SKM-1 (cell line): Measurements from ENCODE around the gene MED27.

ENCODE experiments used
- DNase-seq: peaks from one replicate; lab custom pipeline; 2025; ENCODE audit not compliant: unreplicated experiment; lab: John Stamatoyannopoulos, UW

Gene MED27

GRCh38 chr9:131839281-131840084 lies 240.2 kb downstream of the MED27 start:
- DNase-seq: no peak

- DNase-seq: no peak
These were observed 241.0 kb downstream of the MED27 start for GRCh38 chr9:131838530-131839280.

GRCh38 chr9:131837836-131838235 lies 241.8 kb downstream of the MED27 start:
- no peak for DNase-seq

GRCh38 chr9:131837316-131837715 lies 242.4 kb downstream of the MED27 start:
- no peak for DNase-seq

DNA sequence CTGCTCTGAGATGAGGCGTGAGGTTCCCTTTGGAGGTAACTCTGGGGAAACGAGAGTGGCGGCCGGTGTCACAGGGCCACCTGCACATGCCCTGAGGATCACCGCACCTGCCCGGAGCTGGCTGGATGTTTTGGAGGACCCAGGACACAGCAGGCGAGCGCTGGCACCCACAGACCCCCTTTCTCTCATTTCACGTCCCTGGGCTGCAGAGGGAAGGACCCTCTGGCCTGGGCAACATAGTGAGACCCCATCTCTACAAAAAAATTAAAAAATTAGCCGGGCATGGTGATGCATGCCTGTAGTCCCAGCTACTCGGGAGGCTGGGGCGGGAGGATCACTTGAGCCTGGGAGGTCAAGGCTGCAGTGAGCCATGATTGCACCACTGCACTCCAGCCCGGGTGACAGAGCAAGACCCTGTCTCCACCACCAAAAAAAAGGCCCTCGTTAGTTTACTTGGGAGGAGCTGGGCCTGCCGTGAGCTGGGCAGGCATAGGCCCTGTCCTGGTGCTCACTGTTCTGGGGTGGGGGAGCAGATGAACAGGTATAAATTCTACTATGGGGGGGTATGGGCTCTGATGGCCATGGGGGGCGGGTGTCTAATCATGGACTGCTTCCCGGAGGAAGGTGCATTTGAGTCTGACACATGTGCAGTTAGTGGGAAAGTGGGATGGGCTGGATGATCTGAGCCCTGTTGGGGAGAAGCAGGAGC lies 242.9 kb downstream of the MED27 start:
- DNase-seq: no peak

- DNase-seq: no peak
These were observed 243.6 kb downstream of the MED27 start for GRCh38 chr9:131836021-131836420.

DNA sequence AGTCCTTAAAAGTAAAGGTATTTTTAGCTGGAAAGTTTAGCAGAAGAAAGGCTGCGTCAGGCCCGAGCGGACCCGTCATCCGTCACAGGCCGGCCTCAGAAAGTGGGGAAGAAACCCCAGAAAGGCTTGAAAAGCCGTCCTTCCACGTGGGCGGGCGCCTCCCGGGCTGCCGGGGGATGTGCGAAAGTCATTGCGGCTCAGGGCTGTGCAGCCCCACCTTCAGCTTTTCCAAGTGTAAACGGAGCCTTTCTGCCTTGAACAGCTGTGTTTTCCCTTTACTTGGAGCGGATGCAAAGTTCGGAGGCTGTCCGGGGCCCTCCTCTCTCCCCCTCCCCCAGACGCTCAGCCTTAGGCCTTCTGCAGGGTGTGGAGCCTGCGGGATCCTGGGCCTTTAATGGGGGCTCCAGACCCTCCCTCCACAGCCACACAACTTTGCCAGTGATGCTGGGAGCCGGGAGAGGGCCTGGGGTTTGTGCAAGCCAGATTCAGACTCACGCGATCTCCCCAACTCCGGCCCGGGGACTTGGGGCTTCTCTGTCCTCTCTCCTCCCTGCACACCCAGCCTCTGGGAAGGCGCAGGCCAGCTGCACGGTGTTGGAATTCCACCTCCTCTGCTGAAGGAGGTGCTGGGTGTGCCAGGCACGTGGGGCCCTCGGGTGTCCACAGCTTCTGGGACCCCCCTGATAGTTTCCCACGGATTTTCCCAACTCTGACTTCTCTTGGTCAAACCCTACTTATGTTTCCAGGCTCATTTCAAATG lies 244.3 kb downstream of the MED27 start:
- DNase-seq: no peak

DNA sequence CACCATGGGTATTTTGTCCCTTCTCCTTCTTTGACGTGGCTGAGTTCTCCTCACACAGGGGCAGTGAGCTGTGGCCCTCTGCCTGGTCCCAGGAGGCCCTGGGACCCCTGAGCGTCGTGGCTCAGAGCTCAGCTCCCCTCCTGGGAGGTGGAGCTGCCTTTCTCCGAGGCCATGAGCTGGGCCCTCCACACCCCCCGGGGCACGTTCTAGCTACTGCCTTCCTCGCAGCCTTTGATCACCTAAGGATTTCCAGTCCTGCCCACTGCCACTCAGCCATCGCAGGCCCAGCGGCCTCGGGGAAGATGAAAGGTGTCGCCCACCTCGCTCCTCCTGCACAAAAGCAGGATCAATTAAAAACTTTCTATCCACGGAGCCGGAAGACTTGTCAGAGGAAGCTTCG lies 244.9 kb downstream of the MED27 start:
- no peak for DNase-seq

GRCh38 chr9:131833906-131834305 lies 245.8 kb downstream of the MED27 start:
- no peak for DNase-seq

DNA sequence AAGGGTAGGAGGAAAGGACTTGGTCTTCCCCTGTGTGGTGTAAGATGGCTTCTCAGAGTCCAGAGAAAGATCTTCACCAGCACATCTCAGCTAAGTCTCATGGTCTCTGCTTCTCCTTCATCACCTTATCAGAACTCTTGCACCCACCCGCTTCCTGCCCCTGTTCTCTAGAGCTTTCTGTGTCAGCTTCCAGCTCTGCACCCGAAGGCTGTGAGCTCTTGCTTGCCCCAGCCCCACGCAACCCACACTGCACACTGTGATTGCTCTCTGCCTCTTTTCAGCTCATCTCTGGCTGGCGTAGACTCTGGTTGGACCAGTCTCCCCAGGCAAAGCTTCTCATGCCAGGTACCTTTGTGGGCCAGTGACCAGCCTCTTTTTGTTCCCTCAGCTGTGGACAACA lies 246.6 kb downstream of the MED27 start:
- no peak for DNase-seq

- DNase-seq: no peak
These were observed 248.1 kb downstream of the MED27 start for GRCh38 chr9:131831380-131832165.

DNA sequence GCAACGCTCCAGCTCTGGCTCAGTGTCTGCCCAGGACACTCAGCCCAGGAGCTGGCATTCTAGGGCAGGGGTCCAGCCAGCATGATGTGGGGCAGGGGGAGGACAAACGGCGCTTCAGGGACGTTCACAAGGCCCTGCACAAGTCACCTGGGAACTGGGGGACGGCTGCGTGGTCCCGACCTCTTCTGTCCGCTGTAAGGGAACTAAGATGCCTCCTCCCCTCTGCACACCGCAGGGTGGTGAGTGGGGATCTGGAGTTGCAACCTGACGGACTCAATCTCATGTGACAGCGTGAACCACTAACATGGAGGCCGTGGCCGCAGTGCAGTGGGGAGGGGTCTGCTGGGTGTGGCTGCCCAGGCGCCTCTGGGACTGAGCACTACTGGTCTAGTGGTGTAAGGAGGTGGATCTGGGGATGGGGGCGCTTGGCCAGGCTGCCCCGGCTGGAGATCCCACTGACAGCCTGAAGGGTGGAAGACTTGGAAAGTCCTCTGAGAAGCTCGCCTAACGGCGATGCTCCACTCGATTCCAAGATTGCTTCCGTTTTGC lies 251.8 kb downstream of the MED27 start:
- no peak for DNase-seq

DNA sequence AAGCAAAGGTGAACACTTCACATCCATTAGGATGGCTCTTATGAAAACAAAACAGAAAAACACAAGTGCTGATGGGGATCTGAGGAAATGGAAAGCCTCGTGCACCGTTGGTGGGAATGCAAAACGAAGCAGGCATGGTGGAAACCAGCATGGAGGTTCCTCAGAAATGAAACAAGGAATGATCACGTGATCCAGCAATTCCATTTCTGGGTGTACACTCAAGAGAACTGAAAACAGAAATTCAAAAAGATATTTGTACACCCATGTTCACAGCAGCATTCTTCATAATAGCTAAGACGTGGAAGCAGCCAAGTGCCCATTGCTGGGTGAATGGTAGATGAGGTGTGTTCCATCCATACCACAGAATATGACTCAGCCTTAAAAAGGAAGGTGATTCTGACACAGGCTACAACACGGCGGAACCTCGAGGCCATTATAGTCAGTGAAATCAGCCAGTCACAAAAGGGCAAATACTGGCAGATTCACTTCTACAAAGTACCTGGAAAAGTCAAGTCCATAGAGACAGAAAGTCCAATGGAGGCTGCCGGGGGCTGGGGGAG lies 252.6 kb downstream of the MED27 start:
- no peak for DNase-seq

DNA sequence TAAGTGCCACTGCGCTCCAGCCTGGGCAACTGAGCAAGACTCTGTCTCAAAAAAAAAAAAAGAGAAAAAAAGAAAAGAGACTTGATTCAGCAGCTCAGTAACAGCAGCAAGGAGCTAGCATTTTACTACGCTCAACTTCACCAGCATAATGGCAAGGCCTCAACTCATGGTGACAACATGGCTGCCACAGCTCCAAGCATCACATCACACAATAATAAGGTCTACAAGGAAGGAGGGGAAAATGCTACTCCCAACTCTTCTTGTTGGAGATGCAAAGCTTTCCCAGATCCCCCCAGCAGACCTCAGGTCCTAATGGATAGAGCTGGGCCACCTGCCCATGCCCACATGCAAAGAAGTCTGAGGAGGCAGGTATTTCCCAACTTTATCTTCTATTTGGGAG lies 253.6 kb downstream of the MED27 start:
- DNase-seq: no peak

- no peak for DNase-seq
These were observed 254.6 kb downstream of the MED27 start for GRCh38 chr9:131824953-131825495.

GRCh38 chr9:131824155-131824594 lies 255.5 kb downstream of the MED27 start:
- DNase-seq: no peak

DNA sequence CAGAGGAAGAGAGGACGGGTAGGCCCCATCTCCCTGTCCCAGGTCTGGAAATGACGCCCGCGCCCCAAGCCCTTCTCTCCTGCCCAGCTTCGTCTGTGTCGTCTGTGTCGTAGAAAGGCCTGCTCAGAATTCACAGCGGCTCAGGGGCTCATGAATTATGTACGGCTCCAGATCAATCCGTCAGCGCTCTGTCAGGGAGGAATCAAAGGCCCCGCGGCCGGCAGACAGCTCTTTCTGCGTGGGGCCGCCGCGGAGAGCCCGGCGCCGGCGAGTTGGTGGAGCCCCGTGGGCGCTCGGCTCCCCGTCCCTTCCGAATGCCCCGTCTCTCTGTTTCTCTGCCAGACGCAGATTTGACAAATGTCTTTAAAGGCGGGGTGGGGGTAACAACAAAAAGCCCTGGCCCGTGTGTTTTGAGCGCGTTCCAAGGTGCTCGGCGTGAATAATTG lies 255.9 kb downstream of the MED27 start:
- DNase-seq: no peak

GRCh38 chr9:131818089-131818488 lies 261.6 kb downstream of the MED27 start:
- no peak for DNase-seq

- no peak for DNase-seq
These were observed 262.0 kb downstream of the MED27 start for GRCh38 chr9:131817627-131818026.
